AG04450 (cell line): Measurements from ENCODE around the gene KCNH1. TPM values are rescaled to one million over a fixed set of nuclear protein-coding genes. Genes with fewer than 3 reads are reported as not detected.

ENCODE experiments used
- CTCF ChIA-PET: fragments of 300-600, 350-600 bp; formaldehyde crosslinking; extraction: SDS; loops from one replicate; lab custom pipeline; 2022; ENCODE audit warnings: antibody characterized with exemption, inconsistent platforms; lab: Charles Lee
- POLR2A ChIA-PET: fragments of 350-600 bp; formaldehyde crosslinking; extraction: SDS; loops from one replicate; lab custom pipeline; 2021; ENCODE audit warnings: antibody characterized with exemption, inconsistent platforms; lab: Yijun Ruan, JAX
- DNase-seq: peaks from one replicate; pipeline ENCODE4 v3.0.0-alpha.2; 2011; ENCODE audit warnings: low read depth, low spot score
- H3K27ac ChIP-seq: one replicate; pipeline ENCODE4 v1.5.1; 2012; ENCODE audit warnings: low read depth, low read length, control low read depth
- H3K27me3 ChIP-seq: one replicate; pipeline ENCODE4 v1.6.0; 2012; ENCODE audit warnings: low read length; ENCODE audit not compliant: control insufficient read depth, insufficient read depth
- H3K4me3 ChIP-seq: 2 replicates; pipeline ENCODE4 v1.5.1; 2011; ENCODE audit warnings: mild to moderate bottlenecking, low read depth, low read length, control low read depth
- H3K9me3 ChIP-seq: 2 replicates; pipeline ENCODE4 v1.5.1; 2012; ENCODE audit warnings: low read length; ENCODE audit not compliant: control insufficient read depth, insufficient read depth
- CTCF ChIP-seq: IDR thresholded peaks from 2 replicates; pipeline ENCODE4 v1.5.1; 2011; ENCODE audit warnings: low read depth, low read length, control low read depth, inconsistent platforms
- polyA plus RNA-seq: library from polyadenylated mRNA; depleted of rRNA; stranded (reverse); fragments of >200 nt; gene quantifications from 2 replicates; pipeline ENCODE4 v1.2.3, GENCODE V29; 2011

The KCNH1 gene
- polyA plus RNA-seq, 1 experiment, result 0.31 TPM

- CTCF ChIA-PET, result interaction anchor here (1.3 kb wide), 1 partner anchor 23 kb away, joined by 6 read pairs; the partner anchor contains the start of gene KCNH1
- no peak for TF ChIP-seq CTCF
- DNase-seq, result no peak
- H3K4me3 ChIP-seq, result no peak overlapping the region
- peaks cover 3% of the 10 kb centered on the region; the same call in 1 of the 2 replicates for H3K9me3 ChIP-seq
- no peak overlapping the region for H3K27ac ChIP-seq
- H3K27me3 ChIP-seq, result no peaks in the 10 kb centered on the region
- POLR2A ChIA-PET, result no interaction called here
These were observed 22.6 kb downstream of the KCNH1 start for GRCh38 chr1:211111351-211111750.

- ChIA-PET POLR2A (no interaction called here), CTCF (no interaction called here)
- H3K4me3 ChIP-seq, result no peak overlapping the region
- TF ChIP-seq CTCF, result no peak
- no peak overlapping the region for H3K27ac ChIP-seq
- no peak for DNase-seq
- H3K9me3 ChIP-seq, result no peaks in the 10 kb centered on the region
- no peaks in the 10 kb centered on the region for H3K27me3 ChIP-seq
These were observed 32.5 kb downstream of the KCNH1 start for GRCh38 chr1:211101481-211101880.

DNA sequence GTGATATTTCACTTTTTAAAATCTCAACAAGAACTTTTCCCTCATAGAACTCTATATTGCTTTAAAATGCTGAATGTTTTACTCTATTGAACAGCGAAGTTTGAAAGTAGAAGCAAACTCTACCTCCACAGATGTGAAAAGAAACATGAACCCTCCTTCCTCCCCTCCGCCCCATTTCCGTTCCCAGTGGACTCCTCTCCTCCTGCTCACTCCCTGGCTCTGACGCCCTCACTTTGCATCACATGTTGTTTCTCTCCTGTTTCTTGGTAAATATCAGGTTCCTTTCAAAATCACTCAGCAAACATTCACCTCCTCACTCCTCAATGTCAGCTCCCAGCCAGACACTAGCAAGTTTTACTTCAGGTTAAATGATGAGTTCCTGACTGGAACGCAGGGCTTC is 34.6 kb downstream of the KCNH1 start:
- DNase-seq, result no peak
- H3K27me3 ChIP-seq, result no peaks in the 10 kb centered on the region
- no peak for TF ChIP-seq CTCF
- H3K9me3 ChIP-seq, result no peaks in the 10 kb centered on the region
- POLR2A ChIA-PET, result no interaction called here
- CTCF ChIA-PET, result no interaction called here
- no peak overlapping the region for H3K27ac ChIP-seq
- H3K4me3 ChIP-seq, result no peak overlapping the region

GRCh38 chr1:211095381-211095780 is 38.6 kb downstream of the KCNH1 start:
- no peak overlapping the region for H3K4me3 ChIP-seq
- CTCF ChIA-PET, result no interaction called here
- POLR2A ChIA-PET, result no interaction called here
- TF ChIP-seq CTCF, result no peak
- no peaks in the 10 kb centered on the region for H3K9me3 ChIP-seq
- no peak for DNase-seq
- H3K27me3 ChIP-seq, result no peaks in the 10 kb centered on the region
- H3K27ac ChIP-seq, result no peak overlapping the region

GRCh38 chr1:211092955-211093354 is 41.0 kb downstream of the KCNH1 start:
- no peak overlapping the region for H3K27ac ChIP-seq
- TF ChIP-seq CTCF, result no peak
- no peaks in the 10 kb centered on the region for H3K9me3 ChIP-seq
- DNase-seq, result no peak
- ChIA-PET POLR2A (no interaction called here), CTCF (no interaction called here)
- no peak overlapping the region for H3K4me3 ChIP-seq
- H3K27me3 ChIP-seq, result no peaks in the 10 kb centered on the region
